HG03469 (cell line): ENCODE measurements around the gene CREB3L1.
A peak's percentile ranks its signal among the peaks of the same experiment; 100 is the strongest.

Experiments used
- ATAC-seq: cut with Tn5 transposase; IDR thresholded peaks from one replicate; pipeline ENCODE4 v1.9.1; 2021; ENCODE audit warnings: mild to moderate bottlenecking, moderate library complexity, moderate number of reproducible peaks; ENCODE audit not compliant: unreplicated experiment

The CREB3L1 gene

DNA sequence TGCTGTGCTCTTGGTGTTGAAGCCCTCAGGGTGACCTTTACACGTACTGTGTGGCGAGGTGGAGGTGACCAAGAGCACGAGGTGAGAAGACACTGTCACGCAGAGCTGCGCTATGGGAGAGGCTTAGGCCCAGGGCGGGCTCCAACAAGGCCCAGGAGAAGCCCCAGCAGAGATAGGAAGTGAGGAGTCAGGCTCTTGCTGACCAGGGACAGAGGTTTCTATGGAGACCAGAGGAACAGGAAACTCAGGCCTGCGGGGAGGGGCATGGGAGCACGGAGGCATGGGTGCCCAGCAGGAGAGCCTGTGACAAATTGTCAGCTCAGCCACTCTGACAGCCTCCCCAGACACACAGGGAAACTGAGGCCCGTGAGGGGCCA, 85.6 kb downstream of the CREB3L1 start:
- no peak for ATAC-seq

DNA sequence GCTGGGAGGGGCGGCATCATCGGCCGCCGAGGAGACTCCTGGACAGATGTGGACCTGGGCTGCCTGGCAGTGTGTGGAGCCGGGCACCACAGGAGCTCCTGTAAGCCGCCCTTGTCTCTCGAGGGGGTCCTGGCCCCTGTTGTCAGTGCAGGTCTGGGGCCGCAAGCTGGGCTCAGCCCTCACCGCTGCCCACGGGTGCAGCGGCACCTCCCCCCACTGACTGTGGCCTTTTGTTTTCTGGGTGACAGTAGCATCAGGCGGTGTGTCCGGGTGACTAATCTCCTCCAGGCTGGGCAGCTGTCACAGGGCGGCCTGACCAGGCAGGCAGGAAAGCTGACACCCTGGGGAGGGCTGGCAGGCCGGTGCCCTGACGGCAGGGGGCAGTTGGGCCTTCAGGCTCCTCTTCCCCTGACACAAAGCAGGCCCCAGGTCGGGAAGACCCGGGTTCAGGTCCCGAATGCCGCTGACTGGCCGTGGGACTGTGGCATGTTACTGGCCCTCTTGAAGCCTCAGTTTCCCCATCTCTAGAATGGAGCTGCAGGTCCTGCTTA, 86.1 kb downstream of the CREB3L1 start:
- ATAC-seq, result no peak

DNA sequence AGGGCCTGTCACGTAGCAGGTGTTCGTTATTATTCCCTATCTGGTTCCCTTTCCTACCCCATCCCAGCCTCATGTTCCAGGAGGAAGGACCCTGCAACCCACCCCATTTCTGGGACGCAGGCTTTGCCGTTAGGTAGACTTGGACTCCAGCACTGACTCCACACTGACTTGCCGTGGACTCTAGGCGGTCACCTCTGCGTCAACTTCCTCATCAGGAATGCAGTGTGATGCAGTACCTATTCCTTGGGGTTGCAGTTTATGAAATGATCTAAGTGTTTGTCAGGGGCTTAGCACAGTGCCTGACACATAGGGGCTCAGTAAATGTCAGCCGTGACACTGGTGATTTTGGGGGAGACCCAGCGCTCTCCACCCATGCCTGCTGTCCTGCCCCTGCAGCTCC, 86.6 kb downstream of the CREB3L1 start:
- ATAC-seq, result no peak

DNA sequence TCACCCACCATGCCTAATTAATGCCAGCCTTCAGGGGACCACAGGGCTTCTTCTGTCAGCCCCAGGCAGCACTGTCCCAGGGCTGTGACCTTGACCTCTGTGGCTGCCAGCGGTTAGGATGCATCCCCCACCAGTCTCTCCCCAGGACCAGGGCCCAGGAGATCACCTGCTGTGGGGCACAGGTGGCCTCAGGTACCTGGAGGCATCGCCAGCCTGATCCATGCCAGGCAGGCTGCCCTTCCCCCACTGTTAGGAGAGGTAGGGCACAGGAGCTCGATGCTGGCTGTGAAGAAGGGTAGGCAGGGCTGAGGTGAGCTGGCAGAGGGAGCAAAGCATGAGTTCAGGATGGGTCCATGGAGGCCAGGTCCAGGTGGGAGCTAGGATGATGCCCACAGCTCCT, 87.3 kb downstream of the CREB3L1 start:
- no peak for ATAC-seq

DNA sequence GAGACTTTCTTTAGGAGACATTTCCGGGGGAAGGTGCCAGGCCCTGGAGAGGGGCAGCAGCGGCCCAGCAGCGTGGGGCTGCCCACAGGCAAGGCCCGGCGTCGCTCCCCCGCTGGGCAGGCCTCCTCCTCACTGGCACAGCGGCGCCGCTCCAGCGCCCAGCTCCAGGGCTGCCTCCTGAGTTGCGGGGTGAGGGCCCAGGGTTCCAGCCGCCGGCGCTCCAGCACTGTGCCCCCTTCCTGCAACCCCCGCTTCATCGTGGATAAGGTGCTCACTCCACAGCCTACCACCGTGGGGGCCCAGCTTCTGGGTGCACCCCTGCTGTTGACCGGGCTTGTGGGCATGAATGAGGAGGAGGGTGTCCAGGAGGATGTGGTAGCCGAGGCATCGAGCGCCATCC, 88.8 kb downstream of the CREB3L1 start:
- ATAC-seq, result no peak

DNA sequence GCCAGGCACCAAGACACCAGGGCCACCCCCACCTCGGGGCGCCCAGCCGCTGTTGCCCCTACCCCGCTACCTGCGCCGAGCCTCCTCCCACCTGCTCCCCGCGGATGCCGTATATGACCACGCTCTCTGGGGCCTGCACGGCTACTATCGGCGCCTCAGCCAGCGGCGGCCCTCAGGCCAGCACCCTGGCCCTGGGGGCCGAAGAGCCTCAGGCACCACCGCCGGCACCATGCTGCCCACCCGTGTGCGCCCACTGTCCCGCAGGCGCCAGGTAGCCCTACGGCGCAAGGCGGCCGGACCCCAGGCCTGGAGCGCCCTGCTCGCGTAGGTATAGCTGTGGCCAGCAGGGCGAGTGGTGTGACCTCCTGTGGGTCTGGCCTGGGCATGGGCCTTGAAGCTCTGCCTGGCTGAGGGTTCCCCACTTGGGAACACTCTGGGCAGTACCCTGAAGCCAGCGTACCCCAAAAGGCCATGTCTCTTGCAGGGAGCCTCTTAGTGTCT, 89.2 kb downstream of the CREB3L1 start:
- no peak for ATAC-seq

DNA sequence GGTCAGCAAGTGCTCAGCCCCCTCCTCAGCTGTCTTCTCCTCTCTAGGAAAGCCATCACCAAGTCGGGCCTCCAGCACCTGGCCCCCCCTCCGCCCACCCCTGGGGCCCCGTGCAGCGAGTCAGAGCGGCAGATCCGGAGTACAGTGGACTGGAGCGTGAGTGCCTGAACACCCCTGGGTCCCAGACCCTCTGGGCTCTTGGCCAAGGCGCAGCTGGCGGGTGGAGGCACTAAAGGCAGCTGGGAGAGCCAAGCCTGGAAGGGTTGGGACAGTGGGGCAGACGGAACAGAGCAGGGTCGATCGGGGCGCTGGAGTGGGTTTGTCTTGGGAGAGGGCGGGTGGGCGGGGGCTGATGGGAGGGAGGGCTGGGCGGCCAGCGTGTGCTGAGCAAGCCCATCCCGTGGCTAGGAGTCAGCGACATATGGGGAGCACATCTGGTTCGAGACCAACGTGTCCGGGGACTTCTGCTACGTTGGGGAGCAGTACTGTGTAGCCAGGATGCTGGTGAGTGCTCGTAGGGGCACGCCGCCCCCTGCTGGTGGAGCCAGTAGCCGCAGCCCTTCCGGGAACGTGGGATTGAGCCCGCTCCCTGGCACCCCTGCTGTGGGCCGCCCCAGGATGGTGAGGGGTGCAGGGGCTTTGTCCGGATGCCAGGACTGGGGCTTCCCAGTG, 89.9 kb downstream of the CREB3L1 start:
- peak; percentile 67 for ATAC-seq

DNA sequence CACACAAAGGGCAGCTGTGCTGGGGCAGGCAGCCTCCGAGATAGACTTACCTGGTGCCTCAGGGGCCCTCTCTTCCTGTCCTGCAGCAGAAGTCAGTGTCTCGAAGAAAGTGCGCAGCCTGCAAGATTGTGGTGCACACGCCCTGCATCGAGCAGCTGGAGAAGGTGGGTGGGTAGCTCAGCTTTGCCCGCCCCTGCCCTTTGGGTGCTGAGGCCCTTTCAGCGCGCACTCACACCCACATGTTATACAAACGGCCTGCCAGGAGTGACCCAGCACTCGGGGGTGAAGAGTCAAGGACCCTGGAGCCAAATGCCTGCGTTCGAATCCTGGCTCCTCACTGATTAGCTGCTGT, 90.4 kb downstream of the CREB3L1 start:
- no peak for ATAC-seq

DNA sequence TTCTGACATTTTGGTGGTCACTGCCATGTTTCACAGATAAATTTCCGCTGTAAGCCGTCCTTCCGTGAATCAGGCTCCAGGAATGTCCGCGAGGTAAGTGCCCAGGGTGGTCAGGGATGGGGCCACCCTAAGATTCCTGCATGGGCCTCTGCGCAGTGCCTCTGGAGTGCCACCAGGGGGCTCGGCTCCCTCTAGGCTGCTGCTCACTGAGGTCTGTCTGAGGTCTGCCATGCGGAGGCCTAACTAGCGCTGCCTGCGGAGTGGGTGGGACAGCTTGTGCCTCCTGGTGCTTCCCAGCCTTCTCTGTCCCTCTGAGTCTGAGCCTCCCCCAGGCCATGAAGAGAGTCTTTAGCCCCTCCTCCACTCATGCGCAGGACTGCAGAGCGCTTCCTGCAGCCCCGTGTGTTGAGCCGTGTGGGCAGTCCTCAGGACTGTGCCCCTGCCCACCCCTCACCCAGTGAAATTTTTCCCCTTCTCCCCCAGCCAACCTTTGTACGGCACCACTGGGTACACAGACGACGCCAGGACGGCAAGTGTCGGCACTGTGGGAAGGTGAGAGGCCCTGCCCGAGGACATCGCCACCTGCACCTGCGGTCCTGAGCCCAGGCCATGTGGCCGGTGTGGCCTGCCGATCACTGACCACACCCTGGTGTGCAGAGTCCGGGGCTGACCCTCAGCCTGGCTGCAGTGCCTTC, 92.1 kb downstream of the CREB3L1 start:
- ATAC-seq, result no peak

DNA sequence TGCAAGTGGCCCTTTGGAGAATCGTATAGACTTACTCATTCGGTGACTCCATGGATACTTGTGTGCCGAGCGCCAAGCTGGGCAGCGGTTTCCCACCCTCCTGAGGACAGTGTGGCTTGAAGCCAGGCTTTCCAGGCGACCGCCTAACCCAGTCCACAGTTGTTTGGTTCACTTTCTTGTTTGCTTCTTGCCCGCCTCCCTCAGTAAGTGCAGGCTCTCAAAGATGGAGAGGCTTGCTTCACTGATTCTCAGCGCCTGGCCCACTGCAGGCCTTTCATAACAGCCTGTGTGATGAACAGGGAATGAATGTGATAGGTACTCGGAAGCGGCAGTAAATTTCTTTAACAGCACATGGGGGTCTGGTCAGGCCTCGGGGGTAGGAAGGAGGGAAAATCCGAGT, 92.8 kb downstream of the CREB3L1 start:
- no peak for ATAC-seq
